Measurements from ENCODE around the gene ARHGAP25.

ARHGAP25 gene, protein sequence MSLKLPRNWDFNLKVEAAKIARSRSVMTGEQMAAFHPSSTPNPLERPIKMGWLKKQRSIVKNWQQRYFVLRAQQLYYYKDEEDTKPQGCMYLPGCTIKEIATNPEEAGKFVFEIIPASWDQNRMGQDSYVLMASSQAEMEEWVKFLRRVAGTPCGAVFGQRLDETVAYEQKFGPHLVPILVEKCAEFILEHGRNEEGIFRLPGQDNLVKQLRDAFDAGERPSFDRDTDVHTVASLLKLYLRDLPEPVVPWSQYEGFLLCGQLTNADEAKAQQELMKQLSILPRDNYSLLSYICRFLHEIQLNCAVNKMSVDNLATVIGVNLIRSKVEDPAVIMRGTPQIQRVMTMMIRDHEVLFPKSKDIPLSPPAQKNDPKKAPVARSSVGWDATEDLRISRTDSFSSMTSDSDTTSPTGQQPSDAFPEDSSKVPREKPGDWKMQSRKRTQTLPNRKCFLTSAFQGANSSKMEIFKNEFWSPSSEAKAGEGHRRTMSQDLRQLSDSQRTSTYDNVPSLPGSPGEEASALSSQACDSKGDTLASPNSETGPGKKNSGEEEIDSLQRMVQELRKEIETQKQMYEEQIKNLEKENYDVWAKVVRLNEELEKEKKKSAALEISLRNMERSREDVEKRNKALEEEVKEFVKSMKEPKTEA

GRCh38 chr2:68734688-68735525, at the start of gene ARHGAP25:
Gene ARHGAP25 (plus strand): TSS chr2:68734811. CDS start chr2:68735200, 389 bp downstream.
- no peak for DNase-seq (ENCODE audit: low read depth in 2 of 2)

GRCh38 chr2:68686178-68686577, 48.4 kb upstream of the ARHGAP25 start:
- no peak for DNase-seq (ENCODE audit: low read depth in 2 of 2)

DNA sequence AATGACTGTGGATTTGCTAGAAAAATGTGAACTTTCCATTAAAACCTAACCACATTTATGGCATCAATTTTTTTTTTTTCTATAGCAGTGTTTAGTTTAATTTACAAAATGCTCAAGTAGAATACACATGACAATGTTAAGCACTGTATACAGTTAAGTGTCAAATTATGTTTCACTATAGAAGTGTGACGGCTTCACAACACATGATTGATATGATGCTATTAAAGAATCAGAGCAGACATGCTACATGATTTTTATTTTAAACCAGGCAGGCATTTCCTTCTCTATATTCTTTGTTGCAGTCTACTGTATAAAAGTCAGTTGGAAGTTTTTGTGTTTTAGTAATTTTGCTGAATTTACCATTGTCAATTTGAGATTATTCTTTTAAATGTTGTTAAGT, 47.6 kb upstream of the ARHGAP25 start:
- DNase-seq (ENCODE audit: low read depth in 2 of 2) = no peak

DNA sequence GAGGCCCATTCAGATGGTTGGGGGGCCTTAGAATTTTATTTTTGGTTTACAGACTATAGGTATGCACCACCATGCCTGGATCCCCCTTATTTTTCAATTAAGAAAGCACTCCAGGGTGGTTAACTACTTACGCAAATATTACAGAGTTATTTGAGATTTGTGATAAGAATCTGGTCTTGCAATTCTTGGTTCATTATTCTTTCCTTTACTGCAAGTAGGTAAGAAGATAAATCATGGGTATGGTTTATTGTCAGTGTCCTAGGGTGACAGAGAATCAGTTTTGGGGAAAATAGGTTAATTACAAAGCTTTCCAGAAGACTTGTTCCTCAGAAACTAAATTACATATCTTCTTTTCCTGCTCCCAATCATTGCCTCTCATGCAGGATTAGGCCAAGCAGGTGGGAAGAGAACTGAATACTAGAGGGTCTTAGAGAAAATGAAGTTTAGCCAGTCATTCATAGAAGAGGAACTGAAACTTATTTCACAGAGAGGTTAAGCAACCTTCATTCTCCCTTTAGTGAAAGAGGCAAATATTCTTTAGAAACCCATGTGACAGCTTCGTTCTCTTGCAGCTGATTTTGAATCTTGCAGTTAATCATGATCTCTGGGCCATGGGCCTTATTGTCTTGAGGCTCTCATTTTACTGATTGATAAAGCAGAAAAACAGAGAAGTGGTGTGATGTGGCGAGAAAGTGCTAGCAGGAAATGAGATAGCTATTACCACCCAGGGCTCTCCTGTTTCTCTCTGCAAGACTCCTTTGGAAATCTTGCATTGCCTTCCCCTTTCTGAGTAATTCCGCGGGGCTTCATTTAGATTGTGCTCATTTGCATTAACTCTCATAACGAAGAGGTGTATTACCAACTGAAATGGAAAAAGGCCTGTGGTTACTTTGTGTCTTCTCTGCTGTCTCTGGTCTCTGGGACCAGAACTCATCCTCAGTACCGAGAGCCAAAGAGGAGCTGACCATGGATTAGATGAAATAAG, 44.8 kb upstream of the ARHGAP25 start:
- DNase-seq (ENCODE audit: low read depth in 2 of 2) = no peak

GRCh38 chr2:68690851-68691250, 43.8 kb upstream of the ARHGAP25 start:
- DNase-seq (ENCODE audit: low read depth in 2 of 2) = no peak

DNA sequence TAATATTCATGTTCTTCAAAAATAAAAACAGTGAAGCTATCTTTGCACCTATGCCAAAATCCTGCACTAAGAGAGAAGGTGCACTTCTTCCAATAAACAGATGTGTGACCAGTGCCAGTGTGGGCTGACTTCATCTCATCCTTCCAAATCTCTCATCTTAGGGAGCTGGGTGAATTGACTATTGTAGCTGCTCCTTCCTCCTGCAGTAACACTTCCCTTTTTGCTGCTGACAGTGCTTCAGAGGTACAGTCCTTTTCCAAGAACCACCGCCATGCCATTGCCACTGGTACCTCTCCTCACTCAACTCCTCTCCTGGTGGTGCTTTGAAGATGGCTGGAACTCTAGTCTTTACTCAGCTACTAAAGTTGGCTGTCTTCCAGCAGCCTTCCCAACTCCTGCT, 42.1 kb upstream of the ARHGAP25 start:
- no peak for DNase-seq (ENCODE audit: low read depth in 2 of 2)

DNA sequence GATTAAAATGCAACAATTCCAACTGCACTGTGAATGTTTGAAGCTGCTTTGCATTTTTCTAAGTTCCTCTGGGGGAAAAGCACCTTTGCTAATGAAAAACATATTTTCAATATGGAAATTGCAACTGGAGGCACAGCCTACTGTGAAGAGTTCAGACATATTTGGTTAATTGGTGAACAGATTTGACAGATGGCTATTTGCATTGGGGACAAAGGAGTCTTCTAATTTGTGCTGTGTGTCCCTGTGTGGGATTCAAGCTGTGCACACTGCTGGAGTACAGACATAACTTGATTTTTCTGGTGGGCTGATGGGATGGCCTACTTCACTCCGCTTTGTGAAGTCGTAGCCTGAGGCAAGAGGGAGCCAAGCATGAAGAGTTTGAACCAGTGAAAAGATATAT, 40.7 kb upstream of the ARHGAP25 start:
- DNase-seq (ENCODE audit: low read depth in 2 of 2) = no peak

DNA sequence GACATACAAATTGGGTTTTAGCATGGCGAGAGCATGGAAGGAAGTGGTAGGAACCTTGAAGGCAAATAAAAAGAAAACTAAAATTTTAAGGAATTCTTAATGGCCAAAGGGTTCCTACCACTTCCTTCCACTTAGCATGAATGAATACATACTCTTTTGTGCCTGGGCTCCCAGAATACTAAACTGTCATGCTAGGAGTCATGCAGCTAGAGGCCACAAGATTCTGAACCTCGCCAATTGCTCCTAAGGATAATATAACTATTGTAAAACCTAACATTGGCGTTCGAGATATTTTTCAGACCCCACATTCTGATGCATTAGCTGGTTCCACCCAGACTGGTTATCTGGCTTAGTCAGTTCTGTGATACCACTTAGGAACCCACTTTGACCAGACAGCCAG, 38.6 kb upstream of the ARHGAP25 start:
- DNase-seq (ENCODE audit: low read depth in 2 of 2) = no peak

DNA sequence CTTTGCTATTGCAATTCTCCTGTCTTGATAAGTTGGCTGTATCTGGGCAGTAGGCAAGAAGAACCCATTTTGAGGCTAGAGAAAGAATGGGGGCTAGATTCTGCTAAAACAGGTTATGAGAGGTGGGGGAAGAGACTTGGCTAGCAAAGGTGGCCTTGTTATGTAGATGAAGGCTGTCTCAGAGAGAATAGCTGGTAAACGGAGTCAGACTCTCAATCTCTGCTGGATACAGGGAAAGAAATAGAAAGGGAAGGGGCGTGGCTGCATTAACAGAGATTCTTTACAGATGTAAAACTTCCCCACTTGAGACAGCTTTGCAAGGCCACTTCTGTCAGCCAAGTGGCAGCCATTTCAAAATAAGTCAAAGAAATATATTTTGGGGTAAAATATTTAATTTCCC, 38.1 kb upstream of the ARHGAP25 start:
- no peak for DNase-seq (ENCODE audit: low read depth in 2 of 2)

DNA sequence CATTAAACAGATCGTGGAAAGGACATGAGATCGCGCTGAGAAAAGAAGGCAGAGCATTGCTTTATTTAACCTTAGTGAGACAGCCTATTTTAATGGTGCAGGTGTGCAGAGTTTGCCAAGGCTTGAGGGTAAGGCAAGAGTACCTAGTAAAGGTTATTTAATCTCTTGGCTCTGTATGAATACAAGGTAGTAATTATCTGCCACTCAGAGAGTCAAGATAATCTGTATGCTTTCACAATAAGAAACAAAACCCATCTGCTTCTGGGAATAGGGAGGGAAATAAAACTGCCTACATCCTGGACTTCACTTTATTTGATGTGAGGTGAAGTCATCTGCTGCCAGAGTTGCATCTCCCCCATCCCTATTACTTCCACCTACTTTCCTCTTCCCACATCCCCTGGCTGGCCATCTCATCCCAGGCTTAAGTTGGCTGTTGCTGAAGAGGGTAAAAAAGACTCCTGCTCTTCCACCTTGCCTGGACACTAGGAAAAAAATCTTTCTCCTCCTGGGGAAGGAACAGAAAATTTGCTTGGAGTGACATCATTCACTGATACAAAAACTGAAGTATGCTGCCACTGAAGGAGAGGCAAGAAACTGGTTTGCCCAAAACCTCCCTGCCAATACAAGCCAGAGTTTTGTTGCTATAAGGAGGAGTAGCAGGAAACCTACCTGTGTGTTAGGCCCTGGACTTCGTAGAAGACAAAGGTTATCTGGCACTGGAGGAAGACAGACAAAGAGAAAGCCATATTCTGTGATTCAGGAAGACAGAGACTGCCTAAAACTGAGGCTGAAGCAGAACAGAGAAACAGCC, 35.8 kb upstream of the ARHGAP25 start:
- no peak for DNase-seq (ENCODE audit: low read depth in 2 of 2)

DNA sequence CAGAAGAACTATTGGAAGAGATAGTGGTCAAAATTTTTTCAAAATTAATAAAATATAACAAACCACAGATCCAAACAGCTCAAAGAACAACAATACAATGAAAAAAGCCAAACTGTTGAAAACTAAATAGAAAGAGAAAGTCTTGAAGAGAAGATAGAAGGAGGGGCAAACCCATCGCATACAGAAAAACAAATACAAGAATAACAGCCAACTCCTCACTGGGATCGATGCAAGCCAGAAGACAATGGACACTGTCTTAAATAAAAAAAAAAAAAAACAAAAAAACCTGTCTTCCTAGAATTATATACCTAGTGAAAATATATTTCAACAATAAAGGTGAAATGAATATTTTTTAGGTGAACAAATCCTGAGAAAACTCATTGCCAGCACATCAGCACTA, 34.1 kb upstream of the ARHGAP25 start:
- no peak for DNase-seq (ENCODE audit: low read depth in 2 of 2)

GRCh38 chr2:68706637-68707036, 28.0 kb upstream of the ARHGAP25 start:
- DNase-seq (ENCODE audit: low read depth in 2 of 2) = no peak

- no peak for DNase-seq (ENCODE audit: low read depth in 2 of 2)
Measured at GRCh38 chr2:68708629-68709028, 26.0 kb upstream of the ARHGAP25 start.

- DNase-seq (ENCODE audit: low read depth in 2 of 2) = no peak
Measured at GRCh38 chr2:68709421-68709911, 25.1 kb upstream of the ARHGAP25 start.

DNA sequence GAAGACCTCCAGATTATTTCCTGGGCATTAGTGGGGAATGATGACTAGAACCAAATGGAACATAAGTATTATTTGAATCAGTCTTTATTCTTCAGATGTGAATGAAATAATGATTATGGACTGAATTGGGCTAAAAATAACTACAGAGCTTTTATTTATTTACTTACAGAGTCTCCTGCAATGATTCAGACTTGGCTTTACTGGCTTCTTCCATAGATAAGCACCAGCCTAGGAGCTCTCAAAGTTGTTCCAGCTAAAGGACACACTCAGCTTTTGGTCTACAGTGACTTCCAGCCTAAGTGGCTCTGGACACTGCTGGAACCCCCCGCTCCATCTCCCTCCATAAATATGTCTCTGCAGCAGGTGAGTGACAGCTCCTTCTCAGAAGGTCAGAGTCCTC, 24.3 kb upstream of the ARHGAP25 start:
- DNase-seq (ENCODE audit: low read depth in 2 of 2) = no peak

- DNase-seq (ENCODE audit: low read depth in 2 of 2) = no peak
Measured at GRCh38 chr2:68710756-68711155, 23.9 kb upstream of the ARHGAP25 start.

- no peak for DNase-seq (ENCODE audit: low read depth in 2 of 2)
Measured at GRCh38 chr2:68714866-68715265, 19.7 kb upstream of the ARHGAP25 start.

- DNase-seq (ENCODE audit: low read depth in 2 of 2) = no peak
Measured at GRCh38 chr2:68715353-68716041, 19.1 kb upstream of the ARHGAP25 start.

- DNase-seq (ENCODE audit: low read depth in 2 of 2) = no peak
Measured at GRCh38 chr2:68716604-68717304, 17.9 kb upstream of the ARHGAP25 start.

Measured in activated CD8-positive, alpha-beta memory T cell treated with anti-CD3 and anti-CD28 coated beads for 4 hours (primary cell).